ENCODE data around the gene VCL.
"Not testable (repeated sequence)": the region's sequence is repeated elsewhere in the genome, so short reads cannot be mapped to it uniquely, and the experiment has no call there.

Gene VCL

DNA sequence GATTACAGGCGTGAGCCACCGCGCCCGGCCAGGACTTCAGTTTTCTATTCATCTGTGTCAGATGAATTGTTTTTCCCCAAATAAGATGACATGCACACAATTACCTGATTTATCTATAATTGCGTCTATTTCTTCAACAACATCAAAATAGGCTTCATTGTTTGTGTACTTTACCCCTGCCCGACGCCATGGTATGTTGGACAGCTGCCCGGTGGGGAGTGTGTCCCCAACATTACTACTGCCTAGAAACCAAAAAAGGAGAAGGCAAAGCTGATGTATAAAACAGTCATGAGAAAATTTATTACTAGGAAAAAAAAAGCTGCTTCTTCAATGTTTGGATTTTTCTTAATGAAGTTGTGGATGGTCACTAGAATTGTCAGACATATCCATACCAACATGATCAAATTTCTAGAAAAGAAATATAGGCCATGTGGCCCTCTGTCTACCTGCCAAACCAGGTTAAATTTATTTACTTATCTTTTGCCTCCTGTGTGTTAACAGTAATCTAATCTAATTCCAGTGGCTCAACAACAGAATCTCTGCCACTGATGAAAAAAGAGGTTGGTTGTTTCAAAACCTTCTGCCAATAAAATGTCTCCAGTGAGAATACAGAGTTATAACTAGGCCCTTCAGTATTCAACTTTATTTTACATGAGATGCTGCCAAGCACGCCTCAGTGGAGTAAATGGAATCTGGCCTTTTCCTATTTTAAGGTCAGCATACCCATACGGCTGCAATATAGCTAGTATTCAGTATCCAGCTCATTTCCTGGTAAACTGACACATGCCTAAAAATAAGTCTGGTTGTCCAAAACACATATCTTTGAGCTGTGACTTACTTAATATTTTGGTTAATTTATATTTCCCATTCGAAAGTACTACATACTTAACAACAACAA is 136.3 kb downstream of the VCL start:
- no peak overlapping the region for H3K4me3 ChIP-seq (ENCODE audit: severe bottlenecking)
- TF ChIP-seq CTCF (IDR thresholded peaks at IDR 0.05; ENCODE audit: poor library complexity, severe bottlenecking), result no peak
- no peaks in the 10 kb centered on the region for H3K4me1 ChIP-seq (ENCODE audit: insufficient read depth, poor library complexity, severe bottlenecking)
- H3K9me3 ChIP-seq (ENCODE audit: severe bottlenecking), result no peaks in the 10 kb centered on the region
- no peaks in the 10 kb centered on the region for H3K27me3 ChIP-seq (ENCODE audit: insufficient read depth, poor library complexity, severe bottlenecking)
- ATAC-seq (ENCODE audit: low read depth), result no peak
- no peak for DNase-seq (ENCODE audit: low spot score)
- peaks cover 89% of the 10 kb centered on the region for H3K36me3 ChIP-seq (ENCODE audit: low read depth)
- no peak overlapping the region for H3K27ac ChIP-seq (ENCODE audit: poor library complexity, severe bottlenecking)

DNA sequence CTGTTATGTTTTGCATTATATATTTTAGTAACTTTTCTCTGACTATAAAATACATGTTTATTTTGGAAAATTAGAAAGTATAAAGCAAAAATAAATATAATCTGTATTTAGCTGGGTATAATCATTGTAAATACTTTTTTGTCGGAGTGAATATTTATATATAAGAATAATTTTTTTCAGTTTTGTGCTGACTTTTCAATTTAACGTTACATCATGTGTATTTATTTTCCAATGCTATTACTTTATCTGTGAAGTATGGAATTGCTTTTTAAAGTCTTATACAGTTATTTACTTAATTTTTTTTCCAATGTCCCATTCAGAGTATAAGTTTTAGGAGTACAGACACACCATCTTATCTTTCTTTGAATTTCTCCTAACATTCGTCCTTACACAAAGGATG is 137.5 kb downstream of the VCL start:
- Histone ChIP-seq H3K4me1 (ENCODE audit: insufficient read depth, poor library complexity, severe bottlenecking) (no peaks in the 10 kb centered on the region), H3K27ac (ENCODE audit: poor library complexity, severe bottlenecking) (no peak overlapping the region), H3K9me3 (ENCODE audit: severe bottlenecking) (no peaks in the 10 kb centered on the region), H3K36me3 (ENCODE audit: low read depth) (peaks cover 79% of the 10 kb centered on the region), H3K4me3 (ENCODE audit: severe bottlenecking) (no peak overlapping the region), H3K27me3 (ENCODE audit: insufficient read depth, poor library complexity, severe bottlenecking) (no peaks in the 10 kb centered on the region)
- no peak for ATAC-seq (ENCODE audit: low read depth)
- DNase-seq (ENCODE audit: low spot score), result no peak
- TF ChIP-seq CTCF (IDR thresholded peaks at IDR 0.05; ENCODE audit: poor library complexity, severe bottlenecking), result no peak

GRCh38 chr10:74137992-74138391 is 140.1 kb downstream of the VCL start:
- Histone ChIP-seq H3K36me3 (ENCODE audit: low read depth) (peaks cover 57% of the 10 kb centered on the region), H3K27ac (ENCODE audit: poor library complexity, severe bottlenecking) (no peak overlapping the region), H3K4me1 (ENCODE audit: insufficient read depth, poor library complexity, severe bottlenecking) (no peaks in the 10 kb centered on the region), H3K9me3 (ENCODE audit: severe bottlenecking) (no peaks in the 10 kb centered on the region), H3K27me3 (ENCODE audit: insufficient read depth, poor library complexity, severe bottlenecking) (no peaks in the 10 kb centered on the region), H3K4me3 (ENCODE audit: severe bottlenecking) (no peak overlapping the region)
- TF ChIP-seq CTCF (IDR thresholded peaks at IDR 0.05; ENCODE audit: poor library complexity, severe bottlenecking), result no peak
- DNase-seq (ENCODE audit: low spot score) (no peak), ATAC-seq (ENCODE audit: low read depth) (no peak)

- H3K4me3 ChIP-seq (ENCODE audit: severe bottlenecking); DNase-seq (ENCODE audit: low spot score); H3K9me3 ChIP-seq (ENCODE audit: severe bottlenecking); H3K27me3 ChIP-seq (ENCODE audit: insufficient read depth, poor library complexity, severe bottlenecking); H3K27ac ChIP-seq (ENCODE audit: poor library complexity, severe bottlenecking); ATAC-seq (ENCODE audit: low read depth); H3K4me1 ChIP-seq (ENCODE audit: insufficient read depth, poor library complexity, severe bottlenecking): not testable (repeated sequence)
- peaks cover 53% of the 10 kb centered on the region for H3K36me3 ChIP-seq (ENCODE audit: low read depth)
Observed at GRCh38 chr10:74138596-74138995, 140.7 kb downstream of the VCL start.

DNA sequence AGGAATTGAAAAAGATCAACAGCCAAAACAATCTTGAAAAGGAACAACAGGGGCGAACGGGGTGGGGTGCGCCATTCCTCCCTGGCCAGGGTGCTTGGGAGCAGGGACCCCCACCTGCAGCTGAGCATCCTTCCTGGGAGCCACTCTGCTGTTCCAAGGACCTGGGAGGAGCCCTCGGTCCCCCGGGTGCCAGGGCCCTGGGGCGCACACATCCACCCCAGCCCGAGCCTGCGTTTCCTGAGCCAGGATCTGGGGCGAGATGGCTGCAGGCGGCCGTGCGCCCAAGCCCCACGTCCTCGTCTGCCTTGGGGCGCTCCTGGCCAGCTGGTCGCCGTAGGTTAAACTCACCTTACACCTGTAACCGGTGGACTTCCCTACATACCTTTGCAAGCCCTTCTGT is 142.1 kb downstream of the VCL start:
- no peaks in the 10 kb centered on the region for H3K27me3 ChIP-seq (ENCODE audit: insufficient read depth, poor library complexity, severe bottlenecking)
- DNase-seq (ENCODE audit: low spot score) (no peak), ATAC-seq (ENCODE audit: low read depth) (no peak)
- H3K4me1 ChIP-seq (ENCODE audit: insufficient read depth, poor library complexity, severe bottlenecking), result peaks cover 1% of the 10 kb centered on the region
- no peak overlapping the region for H3K4me3 ChIP-seq (ENCODE audit: severe bottlenecking)
- no peaks in the 10 kb centered on the region for H3K9me3 ChIP-seq (ENCODE audit: severe bottlenecking)
- no peak overlapping the region for H3K27ac ChIP-seq (ENCODE audit: poor library complexity, severe bottlenecking)
- TF ChIP-seq CTCF (IDR thresholded peaks at IDR 0.05; ENCODE audit: poor library complexity, severe bottlenecking), result no peak
- peaks cover 42% of the 10 kb centered on the region for H3K36me3 ChIP-seq (ENCODE audit: low read depth)
